K562 (cell line): ENCODE measurements around the gene AP2A2. TPM values are rescaled to one million over a fixed set of nuclear protein-coding genes. Genes with fewer than 3 reads are reported as not detected.

Experiments used
- ATF7 ChIP-seq: fragments of 450-650 bp; IDR thresholded peaks from 2 replicates; pipeline ENCODE4 v1.7.1; 2014; ENCODE audit warnings: mild to moderate bottlenecking, moderate library complexity
- DNMT1 ChIP-seq: fragments of 450-650 bp; IDR thresholded peaks from 2 replicates; pipeline ENCODE4 v1.6.1; 2016; ENCODE audit warnings: antibody characterized with exemption, mild to moderate bottlenecking
- ESRRA ChIP-seq: fragments of 450-650 bp; IDR thresholded peaks from 2 replicates; pipeline ENCODE4 v1.6.1; 2014; ENCODE audit warnings: low read depth, mild to moderate bottlenecking, moderate library complexity, borderline replicate concordance
- ETV1 ChIP-seq: fragments of 450-650 bp; conservative IDR thresholded peaks from 2 replicates; pipeline ENCODE4 v1.6.1; 2016; ENCODE audit warnings: missing genetic modification characterization, control low read depth, low read depth, missing compliant biosample characterization
- ETV5 ChIP-seq: sonication (generic); formaldehyde crosslinking; IDR thresholded peaks from 2 replicates; pipeline ENCODE4 v1.4.0; 2020; ENCODE audit warnings: low read depth, mild to moderate bottlenecking, missing genetic modification reagents
- IFI16 ChIP-seq: fragments of 250-450 bp; sonication (Bioruptor Pico); IDR thresholded peaks from 2 replicates; pipeline ENCODE4 v2.1.2; 2022; ENCODE audit warnings: mild to moderate bottlenecking, inconsistent platforms
- KAT8 ChIP-seq: fragments of 450-650 bp; IDR thresholded peaks from 2 replicates; pipeline ENCODE4 v1.6.1; 2016; ENCODE audit warnings: low read depth, mild to moderate bottlenecking
- KLF16 ChIP-seq: IDR thresholded peaks from 2 replicates; pipeline ENCODE4 v1.6.1; 2016; ENCODE audit warnings: antibody characterized with exemption
- MAFG ChIP-seq: fragments of 450-650 bp; conservative IDR thresholded peaks from 2 replicates; pipeline ENCODE4 v1.6.1; 2016; ENCODE audit warnings: missing genetic modification characterization, missing compliant biosample characterization
- MAZ ChIP-seq, 2 experiments: fragments of 450-650 bp in 1 of 2; sonication (generic) in 1 of 2; formaldehyde crosslinking; IDR thresholded peaks in 1 of 2; conservative IDR thresholded peaks in 1 of 2; 2 replicates each; pipeline versions ENCODE4 v1.4.0 to v1.5.0; 2020; ENCODE audit warnings: mild to moderate bottlenecking in 1 of 2, missing genetic modification reagents in 1 of 2
- NR2F6 ChIP-seq: fragments of 450-650 bp; formaldehyde crosslinking; IDR thresholded peaks from 2 replicates; pipeline ENCODE4 v1.4.0; 2020; ENCODE audit warnings: mild to moderate bottlenecking
- NRF1 ChIP-seq, 2 experiments: fragments of 450-650 bp; IDR thresholded peaks in 1 of 2; conservative IDR thresholded peaks in 1 of 2; 2 replicates each; pipeline ENCODE4 v1.6.1; 2014; ENCODE audit warnings: mild to moderate bottlenecking in 2 of 2
- PCBP2 ChIP-seq: fragments of 200-400 bp; formaldehyde crosslinking; IDR thresholded peaks from 2 replicates; pipeline ENCODE4 v1.6.1; 2018; ENCODE audit warnings: low read length, low read depth, mild to moderate bottlenecking, moderate library complexity; ENCODE audit not compliant: poor library complexity, severe bottlenecking
- RB1 ChIP-seq: fragments of 450-650 bp; IDR thresholded peaks from 2 replicates; pipeline ENCODE4 v1.6.1; 2017; ENCODE audit warnings: low read depth, mild to moderate bottlenecking
- RBBP5 ChIP-seq: fragments of 200-600 bp; sonication (generic); IDR thresholded peaks from 2 replicates; pipeline ENCODE4 v1.6.1; 2012; ENCODE audit warnings: borderline replicate concordance, mild to moderate bottlenecking, low read length, control low read depth, inconsistent platforms; ENCODE audit not compliant: insufficient read depth, poor library complexity, severe bottlenecking
- RBM22 ChIP-seq: fragments of 200-400 bp; formaldehyde crosslinking; IDR thresholded peaks from 2 replicates; pipeline ENCODE4 v1.6.1; 2018; ENCODE audit warnings: low read length, low read depth; ENCODE audit not compliant: poor library complexity, severe bottlenecking
- RNF2 ChIP-seq: sonication (generic); IDR thresholded peaks from 2 replicates; pipeline ENCODE4 v1.6.1; 2016
- TAF15 ChIP-seq: fragments of 200-400 bp; formaldehyde crosslinking; IDR thresholded peaks from 2 replicates; pipeline ENCODE4 v1.6.1; 2017; ENCODE audit warnings: mild to moderate bottlenecking, low read depth, low read length, moderate library complexity
- ZFX ChIP-seq: sonication (generic); formaldehyde crosslinking; IDR thresholded peaks from 2 replicates; pipeline ENCODE4 v1.8.0; 2022; ENCODE audit warnings: mild to moderate bottlenecking, missing genetic modification reagents, moderate library complexity
- ZNF165 ChIP-seq: fragments of 250-450 bp; sonication (Bioruptor Pico); IDR thresholded peaks from 2 replicates; pipeline ENCODE4 v1.4.0; 2020; ENCODE audit warnings: borderline replicate concordance
- ZNF311 ChIP-seq: fragments of 250-450 bp; sonication (Bioruptor Pico); IDR thresholded peaks from 2 replicates; pipeline ENCODE4 v1.4.0; 2020; ENCODE audit warnings: mild to moderate bottlenecking, moderate library complexity
- ZNF507 ChIP-seq: conservative IDR thresholded peaks from 2 replicates; pipeline ENCODE4 v1.6.1; 2017; ENCODE audit warnings: missing genetic modification characterization, missing compliant biosample characterization
- polyA plus RNA-seq, 8 experiments: library from polyadenylated mRNA; depleted of rRNA in 4 of 8; stranded (reverse) in 5 of 8; unstranded in 3 of 8; fragments of >200 nt; fragmentation: Nextera tagmentation in 2 of 8; fragmentation: Illumina TruSeq in 1 of 8; extraction: Ambion mirVana in 2 of 8; extraction: Trizol in 1 of 8; gene quantifications; 2 replicates each; pipeline versions ENCODE4 v1.2.1 to v1.2.3, GENCODE V29; 2011 to 2014; ENCODE audit warnings: inconsistent platforms in 1 of 8, missing spikeins in 1 of 8
- total RNA-seq, 7 experiments: library from RNA; depleted of rRNA in 6 of 7; stranded (reverse); fragments of >200 nt in 6 of 7; fragmentation: Illumina TruSeq in 2 of 7; extraction: Trizol in 2 of 7; gene quantifications; 2 replicates each; pipeline versions ENCODE4 v1.2.1 to v1.2.3, GENCODE V29; 2011 to 2021; ENCODE audit warnings: low replicate concordance in 1 of 7
- TF ChIP-seq, protein P1 (sequence below): sonication (generic); formaldehyde crosslinking; IDR thresholded peaks from 2 replicates; pipeline ENCODE4 v1.8.0; 2022; ENCODE audit warnings: mild to moderate bottlenecking, missing genetic modification reagents
- TF ChIP-seq, protein P2 (sequence below), 2 experiments: fragments of 450-650 bp; conservative IDR thresholded peaks; 2 replicates each; pipeline ENCODE4 v1.6.1; 2017; ENCODE audit warnings: mild to moderate bottlenecking in 2 of 2, moderate library complexity in 2 of 2
- TF ChIP-seq, protein P3 (sequence below): fragments of 200-800 bp; sonication (Bioruptor generic); IDR thresholded peaks from 2 replicates; pipeline ENCODE4 v1.6.1; 2017; ENCODE audit warnings: missing genetic modification characterization, missing compliant biosample characterization

The AP2A2 gene
- total and polyA plus RNA-seq, 9 of the 15 experiments (the other 6 are each of a cell fraction or from before 2014, with no cell fraction given), result 0.69 to 41.7 (median 15.2) TPM

DNA sequence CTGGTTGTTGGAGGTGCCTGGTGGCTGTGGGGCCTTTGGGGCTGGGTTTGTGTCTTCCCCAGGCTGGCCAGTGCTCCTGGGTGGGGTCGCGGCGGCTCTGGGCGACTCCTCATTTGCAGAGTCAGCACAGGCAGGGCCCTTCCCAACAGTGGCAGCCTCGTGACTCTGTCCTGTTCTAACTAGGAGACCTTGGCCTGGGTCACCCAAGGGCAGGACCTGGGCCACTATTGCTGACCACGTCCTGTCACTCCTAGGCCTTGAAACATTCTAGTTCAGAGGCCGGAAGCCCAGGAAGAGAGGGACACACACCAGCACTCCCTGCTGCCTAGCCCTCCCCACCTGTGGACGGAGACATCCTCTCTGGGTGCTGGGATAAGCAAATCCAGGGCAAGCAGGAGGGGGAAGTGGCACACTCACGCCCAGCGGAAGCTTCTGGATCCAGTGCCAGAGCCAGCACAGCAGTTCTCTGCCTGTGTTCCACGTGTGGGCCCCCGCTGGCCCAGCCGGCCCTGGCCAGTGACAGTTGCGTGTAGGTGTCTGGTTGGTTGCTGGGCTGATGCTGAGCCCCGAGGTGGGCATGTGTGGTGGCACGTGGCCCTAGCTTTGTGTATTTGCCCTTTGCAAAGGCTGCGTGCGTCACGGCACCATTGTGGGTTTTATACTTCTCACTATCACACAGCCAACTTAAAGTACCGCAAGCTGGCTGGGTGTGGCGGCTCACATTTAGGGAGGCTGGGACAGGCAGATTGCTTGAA lies 10.7 kb upstream of the AP2A2 start (continued):
- TF ChIP-seq, protein P1, sequence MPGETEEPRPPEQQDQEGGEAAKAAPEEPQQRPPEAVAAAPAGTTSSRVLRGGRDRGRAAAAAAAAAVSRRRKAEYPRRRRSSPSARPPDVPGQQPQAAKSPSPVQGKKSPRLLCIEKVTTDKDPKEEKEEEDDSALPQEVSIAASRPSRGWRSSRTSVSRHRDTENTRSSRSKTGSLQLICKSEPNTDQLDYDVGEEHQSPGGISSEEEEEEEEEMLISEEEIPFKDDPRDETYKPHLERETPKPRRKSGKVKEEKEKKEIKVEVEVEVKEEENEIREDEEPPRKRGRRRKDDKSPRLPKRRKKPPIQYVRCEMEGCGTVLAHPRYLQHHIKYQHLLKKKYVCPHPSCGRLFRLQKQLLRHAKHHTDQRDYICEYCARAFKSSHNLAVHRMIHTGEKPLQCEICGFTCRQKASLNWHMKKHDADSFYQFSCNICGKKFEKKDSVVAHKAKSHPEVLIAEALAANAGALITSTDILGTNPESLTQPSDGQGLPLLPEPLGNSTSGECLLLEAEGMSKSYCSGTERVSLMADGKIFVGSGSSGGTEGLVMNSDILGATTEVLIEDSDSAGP (CRISPR knock-in tag), result no peak
- TF ChIP-seq MAFG (tag) (peak; percentile 70), ESRRA (peak; percentile 83), KAT8 (no peak), PCBP2 (no peak), RBBP5 (peak; percentile 20), ZNF311 (CRISPR knock-in tag) (no peak), TAF15 (no peak), ATF7 (no peak), ZFX (CRISPR knock-in tag) (peak; percentile 64), RBM22 (no peak), ZNF507 (no peak), ETV1 (tag) (peak; percentile 79), DNMT1 (no peak), RB1 (no peak), NR2F6 (CRISPR knock-in tag) (no peak), ETV5 (no peak), KLF16 (no peak), RNF2 (no peak), ZNF165 (CRISPR knock-in tag) (peak; percentile 79), IFI16 (CRISPR knock-in tag) (no peak), NRF1 (conservative IDR thresholded peaks at IDR 0.05 in 1 of 2, IDR thresholded peaks at IDR 0.05 in 1 of 2) (no peak), MAZ (CRISPR knock-in tag; conservative IDR thresholded peaks at IDR 0.05 in 1 of 2, IDR thresholded peaks at IDR 0.05 in 1 of 2) (0 out of 4 replicates have a peak, but pooled peaks of 1 of the 2 experiments have one; percentile 26)
- TF ChIP-seq, protein P2, sequence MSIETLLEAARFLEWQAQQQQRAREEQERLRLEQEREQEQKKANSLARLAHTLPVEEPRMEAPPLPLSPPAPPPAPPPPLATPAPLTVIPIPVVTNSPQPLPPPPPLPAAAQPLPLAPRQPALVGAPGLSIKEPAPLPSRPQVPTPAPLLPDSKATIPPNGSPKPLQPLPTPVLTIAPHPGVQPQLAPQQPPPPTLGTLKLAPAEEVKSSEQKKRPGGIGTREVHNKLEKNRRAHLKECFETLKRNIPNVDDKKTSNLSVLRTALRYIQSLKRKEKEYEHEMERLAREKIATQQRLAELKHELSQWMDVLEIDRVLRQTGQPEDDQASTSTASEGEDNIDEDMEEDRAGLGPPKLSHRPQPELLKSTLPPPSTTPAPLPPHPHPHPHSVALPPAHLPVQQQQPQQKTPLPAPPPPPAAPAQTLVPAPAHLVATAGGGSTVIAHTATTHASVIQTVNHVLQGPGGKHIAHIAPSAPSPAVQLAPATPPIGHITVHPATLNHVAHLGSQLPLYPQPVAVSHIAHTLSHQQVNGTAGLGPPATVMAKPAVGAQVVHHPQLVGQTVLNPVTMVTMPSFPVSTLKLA (conservative IDR thresholded peaks at IDR 0.05), result no peak
- TF ChIP-seq, protein P3, sequence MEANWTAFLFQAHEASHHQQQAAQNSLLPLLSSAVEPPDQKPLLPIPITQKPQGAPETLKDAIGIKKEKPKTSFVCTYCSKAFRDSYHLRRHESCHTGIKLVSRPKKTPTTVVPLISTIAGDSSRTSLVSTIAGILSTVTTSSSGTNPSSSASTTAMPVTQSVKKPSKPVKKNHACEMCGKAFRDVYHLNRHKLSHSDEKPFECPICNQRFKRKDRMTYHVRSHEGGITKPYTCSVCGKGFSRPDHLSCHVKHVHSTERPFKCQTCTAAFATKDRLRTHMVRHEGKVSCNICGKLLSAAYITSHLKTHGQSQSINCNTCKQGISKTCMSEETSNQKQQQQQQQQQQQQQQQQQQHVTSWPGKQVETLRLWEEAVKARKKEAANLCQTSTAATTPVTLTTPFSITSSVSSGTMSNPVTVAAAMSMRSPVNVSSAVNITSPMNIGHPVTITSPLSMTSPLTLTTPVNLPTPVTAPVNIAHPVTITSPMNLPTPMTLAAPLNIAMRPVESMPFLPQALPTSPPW, result no peak; the same call in 1 of the 2 replicates
